ENCODE measurements around the gene UGT1A7.

UGT1A7 gene

GRCh38 chr2:233801357-233802131, 119.8 kb downstream of the UGT1A7 start:
- no peak for DNase-seq

- DNase-seq = no peak
Measured at GRCh38 chr2:233802132-233802815, 120.6 kb downstream of the UGT1A7 start.

GRCh38 chr2:233803292-233803911, 121.7 kb downstream of the UGT1A7 start:
- no peak for DNase-seq

- no peak for DNase-seq
Measured at GRCh38 chr2:233803994-233804393, 122.3 kb downstream of the UGT1A7 start.

- DNase-seq = no peak
Measured at GRCh38 chr2:233807215-233807865, 125.6 kb downstream of the UGT1A7 start.

- no peak for DNase-seq
Measured at GRCh38 chr2:233807966-233808935, 126.5 kb downstream of the UGT1A7 start.

GRCh38 chr2:233810385-233810784, 128.7 kb downstream of the UGT1A7 start:
- no peak for DNase-seq

- no peak for DNase-seq
Measured at GRCh38 chr2:233811087-233811486, 129.4 kb downstream of the UGT1A7 start.

GRCh38 chr2:233811732-233812131, 130.0 kb downstream of the UGT1A7 start:
- DNase-seq = no peak

- no peak for DNase-seq
Measured at GRCh38 chr2:233813236-233814055, 131.7 kb downstream of the UGT1A7 start.

GRCh38 chr2:233814056-233814835, 132.5 kb downstream of the UGT1A7 start:
- no peak for DNase-seq

GRCh38 chr2:233815861-233816260, 134.2 kb downstream of the UGT1A7 start:
- no peak for DNase-seq

GRCh38 chr2:233816334-233816733, 134.6 kb downstream of the UGT1A7 start:
- DNase-seq = no peak

- DNase-seq = no peak
Measured at GRCh38 chr2:233816771-233817170, 135.1 kb downstream of the UGT1A7 start.

GRCh38 chr2:233817361-233817911, 135.7 kb downstream of the UGT1A7 start:
- no peak for DNase-seq

GRCh38 chr2:233817995-233818638, 136.4 kb downstream of the UGT1A7 start:
- no peak for DNase-seq

GRCh38 chr2:233818639-233819621, 137.2 kb downstream of the UGT1A7 start:
- no peak for DNase-seq
